HepG2 (cell line): ENCODE data around the gene RNF10. TPM values are rescaled to one million over a fixed set of nuclear protein-coding genes. Genes with fewer than 3 reads are reported as not detected.

ENCODE experiments used
- ATAC-seq: fragments of 200-7000 bp; cut with Tn5 transposase; 3 replicates; pipeline ENCODE4 v1.9.1; 2020; ENCODE audit warnings: mild to moderate bottlenecking, moderate library complexity
- BruUV-seq: library from RNA; stranded (reverse); fragments of 400-500 nt; replicated peaks from 2 replicates; lab custom pipeline; 2021; lab: Mats Ljungman, UMichigan
- CTCF ChIA-PET: fragments of 300-600 bp; formaldehyde crosslinking; extraction: SDS; loops from one replicate; lab custom pipeline; 2021; ENCODE audit warnings: low total read pairs, inconsistent platforms, low intra/inter-chr PET ratio; lab: Yijun Ruan, JAX
- POLR2A ChIA-PET: fragments of 350-600 bp; sonication (Branson Sonifier 250); formaldehyde crosslinking; loops from one replicate; lab custom pipeline; 2020; ENCODE audit warnings: antibody characterized with exemption, inconsistent platforms; lab: Yijun Ruan, JAX
- DNase-seq: peaks from one replicate; pipeline ENCODE4 v3.0.0-alpha.2; 2015; ENCODE audit warnings: low spot score
- FAIRE-seq: peaks from 3 replicates; lab custom pipeline; 2011; peaks lifted over from hg19 to GRCh38; lab: Jason Lieb, UNC
- H2AFZ ChIP-seq: one replicate; pipeline ENCODE4 v1.6.1; 2011; ENCODE audit warnings: low read length, inconsistent platforms
- H3K27ac ChIP-seq: fragments of 300-600 bp; 3 replicates; pipeline ENCODE4 v1.8.0; 2011; ENCODE audit warnings: mixed run types, mild to moderate bottlenecking, mixed read lengths, low read length, inconsistent platforms; ENCODE audit not compliant: insufficient read depth; ENCODE audit errors: extremely low read length
- H3K27me3 ChIP-seq, 2 experiments: fragments of 200-600 bp in 1 of 2; 2 replicates in 1 of 2; 3 replicates in 1 of 2; pipeline versions ENCODE4 v1.6.0 to v1.8.0; 2011; ENCODE audit warnings: low read length in 2 of 2, mild to moderate bottlenecking in 2 of 2, moderate library complexity in 2 of 2, inconsistent platforms in 1 of 2; ENCODE audit not compliant: insufficient read depth in 2 of 2, control insufficient read depth in 1 of 2
- H3K36me3 ChIP-seq, 2 experiments: fragments of 200-600 bp in 1 of 2; replicated peaks in 1 of 2; 2 replicates in 1 of 2; 3 replicates in 1 of 2; pipeline versions ENCODE4 v1.5.1 to v1.8.0; 2011; ENCODE audit warnings: low read length in 2 of 2, inconsistent platforms in 1 of 2; ENCODE audit not compliant: insufficient read depth in 2 of 2, control insufficient read depth in 1 of 2
- H3K4me1 ChIP-seq: 2 replicates; pipeline ENCODE4 v1.5.1; 2012; ENCODE audit warnings: low read length, inconsistent platforms; ENCODE audit not compliant: insufficient read depth
- H3K4me2 ChIP-seq: 2 replicates; pipeline ENCODE4 v1.6.0; 2011; ENCODE audit warnings: low read depth, low read length, inconsistent platforms
- H3K4me3 ChIP-seq, 3 experiments: fragments of 200-600 bp in 1 of 3; sonication (generic), shearing (Covaris generic) in 1 of 3; replicated peaks in 1 of 3; 2 replicates each; pipeline ENCODE4 v1.5.1; 2011 to 2016; ENCODE audit warnings: low read length in 3 of 3, inconsistent platforms in 2 of 3, low read depth in 2 of 3, mild to moderate bottlenecking in 2 of 3, control low read depth in 1 of 3, mixed read lengths in 1 of 3; ENCODE audit not compliant: insufficient read depth in 1 of 3
- H3K79me2 ChIP-seq: one replicate; pipeline ENCODE4 v1.6.1; 2011; ENCODE audit warnings: low read length, inconsistent platforms; ENCODE audit not compliant: insufficient read depth
- H3K9ac ChIP-seq: 2 replicates; pipeline ENCODE4 v1.6.0; 2011; ENCODE audit warnings: mild to moderate bottlenecking, low read depth, low read length, inconsistent platforms; ENCODE audit not compliant: insufficient read depth
- H3K9me3 ChIP-seq: 2 replicates; pipeline ENCODE4 v1.5.1; 2012; ENCODE audit warnings: mild to moderate bottlenecking, low read length
- H4K20me1 ChIP-seq: 2 replicates; pipeline ENCODE4 v1.6.0; 2011; ENCODE audit warnings: inconsistent platforms, mild to moderate bottlenecking, low read length, moderate library complexity; ENCODE audit not compliant: insufficient read depth
- BORCS8-MEF2B ChIP-seq: sonication (generic); formaldehyde crosslinking; IDR thresholded peaks from 2 replicates; pipeline ENCODE4 v1.8.0; 2022; ENCODE audit warnings: mild to moderate bottlenecking, missing genetic modification reagents
- CSRNP2 ChIP-seq: sonication (generic); formaldehyde crosslinking; conservative IDR thresholded peaks from 2 replicates; pipeline ENCODE4 v1.8.0; 2022; ENCODE audit warnings: low read depth, missing genetic modification reagents
- MTA3 ChIP-seq: sonication (generic); formaldehyde crosslinking; IDR thresholded peaks from 2 replicates; pipeline ENCODE4 v1.4.0; 2020; ENCODE audit warnings: missing genetic modification reagents
- TGIF2 ChIP-seq: IDR thresholded peaks from 2 replicates; pipeline ENCODE4 v1.6.1; 2016; ENCODE audit warnings: control low read depth, missing compliant biosample characterization
- ZFP36L2 ChIP-seq: sonication (generic); formaldehyde crosslinking; IDR thresholded peaks from 2 replicates; pipeline ENCODE4 v1.4.0; 2020; ENCODE audit warnings: missing genetic modification reagents
- ZNF121 ChIP-seq: sonication (generic); formaldehyde crosslinking; IDR thresholded peaks from 2 replicates; pipeline ENCODE4 v1.5.0; 2020; ENCODE audit warnings: mild to moderate bottlenecking, missing genetic modification reagents
- ZNF574 ChIP-seq: sonication (generic); formaldehyde crosslinking; IDR thresholded peaks from 2 replicates; pipeline ENCODE4 v1.4.0; 2020; ENCODE audit warnings: missing genetic modification reagents
- ZNF816 ChIP-seq: sonication (generic); formaldehyde crosslinking; IDR thresholded peaks from 2 replicates; pipeline ENCODE4 v1.8.0; 2022; ENCODE audit warnings: missing genetic modification reagents, mild to moderate bottlenecking, borderline replicate concordance
- ZNF841 ChIP-seq: sonication (generic); formaldehyde crosslinking; IDR thresholded peaks from 2 replicates; pipeline ENCODE4 v1.8.1; 2023; ENCODE audit warnings: missing genetic modification reagents, borderline replicate concordance
- WGBS: methylation state at CpG from one replicate; pipeline ENCODE4 v1.1.6; 2017; ENCODE audit warnings: low lambda C conversion rate; 5-methylcytosine and 5-hydroxymethylcytosine counted together
- in situ Hi-C: cut with HindIII; loops from 2 replicates; pipeline ENCODE4 v1.10.0; 2017; ENCODE audit warnings: low pct_unique_long_range_greater_than_20kb; ENCODE audit not compliant: extremely low pct_ligation_motif_present
- intact Hi-C: fragments of 100-400 bp; cut with micrococcal nuclease; formaldehyde crosslinking; loops from one replicate; pipeline ENCODE4 v1.10.0; 2022; ENCODE audit not compliant: unreplicated experiment
- polyA plus RNA-seq, 8 experiments: library from polyadenylated mRNA; depleted of rRNA in 3 of 8; stranded (reverse) in 7 of 8; unstranded in 1 of 8; fragments of >200 nt; fragmentation: Illumina TruSeq in 4 of 8; extraction: Trizol in 4 of 8; gene quantifications; 2 replicates each; pipeline versions ENCODE4 v1.2.1 to v1.2.3, GENCODE V29; 2011 to 2016; ENCODE audit warnings: low read depth in 4 of 8, missing spikeins in 1 of 8, mixed read lengths in 1 of 8; ENCODE audit not compliant: insufficient read depth in 1 of 8
- total RNA-seq, 5 experiments: library from RNA; depleted of rRNA; stranded (reverse); fragments of >200 nt; fragmentation: Illumina TruSeq; extraction: Trizol; gene quantifications; 2 replicates each; pipeline ENCODE4 v1.2.3, GENCODE V29; 2016; ENCODE audit warnings: low read depth in 1 of 5
- TF ChIP-seq, protein P1 (sequence below): sonication (generic); formaldehyde crosslinking; IDR thresholded peaks from 2 replicates; pipeline ENCODE4 v1.4.0; 2020; ENCODE audit warnings: mild to moderate bottlenecking, missing genetic modification reagents
- TF ChIP-seq, protein P2 (sequence below): sonication (generic); formaldehyde crosslinking; IDR thresholded peaks from 2 replicates; pipeline ENCODE4 v1.4.0; 2020; ENCODE audit warnings: mild to moderate bottlenecking, missing genetic modification reagents

Gene RNF10
- total and polyA plus RNA-seq, 2 of the 13 experiments (the other 11 are each of a cell fraction or from before 2014, with no cell fraction given) = 62.5 to 88.0 TPM

GRCh38 chr12:120540445-120540844, 6.3 kb downstream of the RNF10 start (continued):
- TF ChIP-seq, protein P1, sequence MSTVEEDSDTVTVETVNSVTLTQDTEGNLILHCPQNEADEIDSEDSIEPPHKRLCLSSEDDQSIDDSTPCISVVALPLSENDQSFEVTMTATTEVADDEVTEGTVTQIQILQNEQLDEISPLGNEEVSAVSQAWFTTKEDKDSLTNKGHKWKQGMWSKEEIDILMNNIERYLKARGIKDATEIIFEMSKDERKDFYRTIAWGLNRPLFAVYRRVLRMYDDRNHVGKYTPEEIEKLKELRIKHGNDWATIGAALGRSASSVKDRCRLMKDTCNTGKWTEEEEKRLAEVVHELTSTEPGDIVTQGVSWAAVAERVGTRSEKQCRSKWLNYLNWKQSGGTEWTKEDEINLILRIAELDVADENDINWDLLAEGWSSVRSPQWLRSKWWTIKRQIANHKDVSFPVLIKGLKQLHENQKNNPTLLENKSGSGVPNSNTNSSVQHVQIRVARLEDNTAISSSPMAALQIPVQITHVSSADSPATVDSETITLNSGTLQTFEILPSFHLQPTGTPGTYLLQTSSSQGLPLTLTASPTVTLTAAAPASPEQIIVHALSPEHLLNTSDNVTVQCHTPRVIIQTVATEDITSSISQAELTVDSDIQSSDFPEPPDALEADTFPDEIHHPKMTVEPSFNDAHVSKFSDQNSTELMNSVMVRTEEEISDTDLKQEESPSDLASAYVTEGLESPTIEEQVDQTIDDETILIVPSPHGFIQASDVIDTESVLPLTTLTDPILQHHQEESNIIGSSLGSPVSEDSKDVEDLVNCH (CRISPR knock-in tag) = no peak
- TF ChIP-seq ZNF574 (no peak), MTA3 (CRISPR knock-in tag) (no peak), ZNF841 (CRISPR knock-in tag) (no peak), ZFP36L2 (no peak)
- TF ChIP-seq, protein P2, sequence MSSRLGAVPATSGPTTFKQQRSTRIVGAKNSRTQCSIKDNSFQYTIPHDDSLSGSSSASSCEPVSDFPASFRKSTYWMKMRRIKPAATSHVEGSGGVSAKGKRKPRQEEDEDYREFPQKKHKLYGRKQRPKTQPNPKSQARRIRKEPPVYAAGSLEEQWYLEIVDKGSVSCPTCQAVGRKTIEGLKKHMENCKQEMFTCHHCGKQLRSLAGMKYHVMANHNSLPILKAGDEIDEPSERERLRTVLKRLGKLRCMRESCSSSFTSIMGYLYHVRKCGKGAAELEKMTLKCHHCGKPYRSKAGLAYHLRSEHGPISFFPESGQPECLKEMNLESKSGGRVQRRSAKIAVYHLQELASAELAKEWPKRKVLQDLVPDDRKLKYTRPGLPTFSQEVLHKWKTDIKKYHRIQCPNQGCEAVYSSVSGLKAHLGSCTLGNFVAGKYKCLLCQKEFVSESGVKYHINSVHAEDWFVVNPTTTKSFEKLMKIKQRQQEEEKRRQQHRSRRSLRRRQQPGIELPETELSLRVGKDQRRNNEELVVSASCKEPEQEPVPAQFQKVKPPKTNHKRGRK = no peak

- TF ChIP-seq ZNF121 (CRISPR knock-in tag) (peak; percentile 86), BORCS8-MEF2B (CRISPR knock-in tag) (no peak), ZNF816 (no peak), TGIF2 (no peak), CSRNP2 (no peak)
- BruUV-seq = no TSS peak
- Histone ChIP-seq H3K4me3 (no peak overlapping the region), H3K4me2 (no peak overlapping the region), H4K20me1 (peaks cover 87% of the 10 kb centered on the region), H3K27me3 (no peaks in the 10 kb centered on the region), H3K27ac (no peak overlapping the region), H2AFZ (no peak overlapping the region), H3K9me3 (no peaks in the 10 kb centered on the region), H3K9ac (no peak overlapping the region), H3K79me2 (peaks cover 85% of the 10 kb centered on the region), H3K4me1 (peaks cover 91% of the 10 kb centered on the region), H3K36me3 (peaks cover 6 to 42% of the 10 kb centered on the region in 2 experiments)
- no peak for ATAC-seq
- ChIA-PET POLR2A (interaction anchor here (1.0 kb wide), 1 partner anchor 39 kb away, joined by 3 read pairs; the partner anchor contains the start of gene POP5), CTCF (no interaction called here)
- WGBS = 100% methylated on average over 4 of the region's 5 CpGs
- intact Hi-C loops = no loop called here
- no peak for FAIRE-seq
- in situ Hi-C loops = no loop called here
- no peak for DNase-seq
These were observed 8.0 kb downstream of the RNF10 start for GRCh38 chr12:120542166-120542565.
